Kidney (tissue), 14 donors: ENCODE data around the gene IP6K3. TPM values are rescaled to one million over a fixed set of nuclear protein-coding genes. Genes with fewer than 3 reads are reported as not detected.

Experiments used
- DNase-seq, 5 donors: peaks; one replicate each; pipeline ENCODE4 v3.0.0-alpha.2; 2013 to 2020
- FAIRE-seq: peaks from 2 replicates; lab custom pipeline; 2012; peaks lifted over from hg19 to GRCh38; lab: Jason Lieb, UNC
- H3K27ac ChIP-seq, 2 donors: one replicate each; pipeline ENCODE4 v1.7.0; 2013; ENCODE audit warnings: low read depth in 2 of 2, low read length in 2 of 2, inconsistent platforms in 1 of 2
- H3K27me3 ChIP-seq: one replicate; pipeline ENCODE4 v1.7.1; 2013; ENCODE audit warnings: low read length, inconsistent platforms; ENCODE audit not compliant: control insufficient read depth, insufficient read depth
- H3K36me3 ChIP-seq, 3 donors: one replicate each; pipeline versions ENCODE4 v1.7.0 to v1.7.1; 2013; ENCODE audit warnings: low read length in 3 of 3, control low read depth in 1 of 3, inconsistent platforms in 1 of 3; ENCODE audit not compliant: insufficient read depth in 3 of 3, control insufficient read depth in 2 of 3
- H3K4me1 ChIP-seq, 3 donors: one replicate each; pipeline versions ENCODE4 v1.7.0 to v1.7.1; 2013; ENCODE audit warnings: low read length in 3 of 3, inconsistent platforms in 1 of 3, low read depth in 1 of 3; ENCODE audit not compliant: control insufficient read depth in 2 of 3, insufficient read depth in 2 of 3
- H3K4me3 ChIP-seq, 3 donors: one replicate each; pipeline versions ENCODE4 v1.7.0 to v1.8.1; 2013; ENCODE audit warnings: low read length in 3 of 3, control low read depth in 1 of 3, inconsistent platforms in 1 of 3
- H3K9ac ChIP-seq, 3 donors: one replicate each; pipeline versions ENCODE4 v1.7.0 to v1.7.1; 2013; ENCODE audit warnings: low read length in 3 of 3, control low read depth in 1 of 3, inconsistent platforms in 1 of 3
- H3K9me3 ChIP-seq, 3 donors: one replicate each; pipeline versions ENCODE4 v1.7.0 to v1.7.1; 2013; ENCODE audit warnings: low read length in 3 of 3, control low read depth in 1 of 3, inconsistent platforms in 1 of 3; ENCODE audit not compliant: control insufficient read depth in 2 of 3, insufficient read depth in 1 of 3
- intact Hi-C: fragments of 100-400 bp; cut with DNase I; formaldehyde crosslinking; loops from one replicate; pipeline ENCODE4 v1.11.1; 2022
- polyA plus RNA-seq: library from polyadenylated mRNA; stranded (reverse); fragments of 350-450 nt; fragmentation: Illumina TruSeq; extraction: RNeasy Lipid Tissue Mini Kit (QIAGEN cat#74804); gene quantifications from one replicate; pipeline ENCODE4 v1.2.3, GENCODE V29; 2014; ENCODE audit warnings: low read depth, low replicate concordance; ENCODE audit not compliant: insufficient read depth
- total RNA-seq: library from RNA; stranded (reverse); fragmentation: NEBNext Ultra II Directional; extraction: Animal tissue kit (Norgen Biotek cat#: 25700); gene quantifications from one replicate; pipeline ENCODE4 v1.2.1, GENCODE V29; 2021
- TF ChIP-seq, protein P1 (sequence below): IDR thresholded peaks from 3 replicates; pipeline ENCODE4 v1.5.1; 2012; ENCODE audit warnings: mild to moderate bottlenecking, moderate library complexity, borderline replicate concordance; ENCODE audit not compliant: insufficient read depth; ENCODE audit errors: extremely low read depth
- donor health status: control.
- donor health status: control.
- donor health status: control.
- donor health status: control.
- donor health status: control.
- donor health status: DM: yes; HTN: yes; CAD: no.
- donor health status: Normal renal cell carcinoma (clear cell type).

Gene IP6K3
- total and polyA plus RNA-seq, 2 donors from 2014 or later = 0.47 to 4.0 TPM

DNA sequence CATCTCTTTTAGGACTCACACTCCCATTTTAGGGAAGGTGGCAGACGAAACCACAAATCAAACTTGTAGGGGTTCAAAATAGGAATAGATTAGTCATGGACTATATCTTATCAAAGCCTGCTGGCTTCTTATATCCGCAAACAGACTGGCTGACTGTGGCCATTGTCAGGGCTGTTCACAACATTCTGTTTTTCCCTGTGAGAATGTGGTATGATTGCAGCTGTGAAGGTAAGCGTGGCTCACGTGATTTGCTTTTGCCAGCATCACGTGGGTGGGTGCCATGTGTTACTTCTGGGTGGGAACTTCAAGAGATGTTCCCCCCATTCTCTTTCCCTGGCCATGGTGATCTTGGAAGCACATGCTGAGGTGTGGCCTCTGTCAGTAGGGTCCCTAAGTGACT, 5.9 kb downstream of the IP6K3 start:
- DNase-seq (no peak), FAIRE-seq (no peak)
- intact Hi-C loops = loop anchor here (10.0 kb wide), 1 partner anchor 284 kb away; no protein-coding TSS in a partner anchor
- H3K27me3 ChIP-seq = no peaks in the 10 kb centered on the region
- TF ChIP-seq, protein P1, sequence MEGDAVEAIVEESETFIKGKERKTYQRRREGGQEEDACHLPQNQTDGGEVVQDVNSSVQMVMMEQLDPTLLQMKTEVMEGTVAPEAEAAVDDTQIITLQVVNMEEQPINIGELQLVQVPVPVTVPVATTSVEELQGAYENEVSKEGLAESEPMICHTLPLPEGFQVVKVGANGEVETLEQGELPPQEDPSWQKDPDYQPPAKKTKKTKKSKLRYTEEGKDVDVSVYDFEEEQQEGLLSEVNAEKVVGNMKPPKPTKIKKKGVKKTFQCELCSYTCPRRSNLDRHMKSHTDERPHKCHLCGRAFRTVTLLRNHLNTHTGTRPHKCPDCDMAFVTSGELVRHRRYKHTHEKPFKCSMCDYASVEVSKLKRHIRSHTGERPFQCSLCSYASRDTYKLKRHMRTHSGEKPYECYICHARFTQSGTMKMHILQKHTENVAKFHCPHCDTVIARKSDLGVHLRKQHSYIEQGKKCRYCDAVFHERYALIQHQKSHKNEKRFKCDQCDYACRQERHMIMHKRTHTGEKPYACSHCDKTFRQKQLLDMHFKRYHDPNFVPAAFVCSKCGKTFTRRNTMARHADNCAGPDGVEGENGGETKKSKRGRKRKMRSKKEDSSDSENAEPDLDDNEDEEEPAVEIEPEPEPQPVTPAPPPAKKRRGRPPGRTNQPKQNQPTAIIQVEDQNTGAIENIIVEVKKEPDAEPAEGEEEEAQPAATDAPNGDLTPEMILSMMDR = no peak
- H3K36me3 ChIP-seq = no peaks in the 10 kb centered on the region
- no peaks in the 10 kb centered on the region for H3K9me3 ChIP-seq
- H3K4me3 ChIP-seq = no peak overlapping the region
- peaks cover 4 to 13% (median 8%) of the 10 kb centered on the region in 3 donors for H3K4me1 ChIP-seq
- no peak overlapping the region for H3K27ac ChIP-seq
- H3K9ac ChIP-seq = no peak overlapping the region

DNA sequence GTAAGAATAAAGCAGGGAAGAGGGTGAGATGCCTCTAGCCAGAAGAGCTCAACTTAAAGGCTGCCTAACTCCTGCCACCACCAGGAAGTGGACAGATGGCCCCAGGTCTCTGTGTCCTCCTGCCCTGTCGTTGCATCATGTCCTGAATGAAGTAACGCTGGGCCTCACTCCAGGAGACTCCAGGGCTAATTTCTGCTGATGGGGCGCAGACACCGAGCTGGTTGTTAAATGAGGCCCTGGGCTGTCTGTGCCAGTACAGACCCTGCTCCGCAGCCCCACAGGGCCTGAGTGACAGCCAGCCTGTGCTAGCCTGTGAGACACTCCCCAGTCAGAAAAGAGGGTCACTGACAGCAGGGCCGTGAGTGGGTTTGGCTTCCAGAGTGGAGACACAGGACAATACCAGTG, 6.5 kb downstream of the IP6K3 start:
- Histone ChIP-seq H3K27me3 (no peaks in the 10 kb centered on the region), H3K36me3 (no peaks in the 10 kb centered on the region), H3K4me1 (peaks cover 2 to 13% (median 5%) of the 10 kb centered on the region in 3 donors), H3K27ac (no peak overlapping the region), H3K9ac (no peak overlapping the region), H3K4me3 (no peak overlapping the region), H3K9me3 (no peaks in the 10 kb centered on the region)
- no peak for FAIRE-seq
- TF ChIP-seq, protein P1 = no peak
- DNase-seq = no peak
- intact Hi-C loops = loop anchor here (10.0 kb wide), 1 partner anchor 285 kb away; no protein-coding TSS in a partner anchor

DNA sequence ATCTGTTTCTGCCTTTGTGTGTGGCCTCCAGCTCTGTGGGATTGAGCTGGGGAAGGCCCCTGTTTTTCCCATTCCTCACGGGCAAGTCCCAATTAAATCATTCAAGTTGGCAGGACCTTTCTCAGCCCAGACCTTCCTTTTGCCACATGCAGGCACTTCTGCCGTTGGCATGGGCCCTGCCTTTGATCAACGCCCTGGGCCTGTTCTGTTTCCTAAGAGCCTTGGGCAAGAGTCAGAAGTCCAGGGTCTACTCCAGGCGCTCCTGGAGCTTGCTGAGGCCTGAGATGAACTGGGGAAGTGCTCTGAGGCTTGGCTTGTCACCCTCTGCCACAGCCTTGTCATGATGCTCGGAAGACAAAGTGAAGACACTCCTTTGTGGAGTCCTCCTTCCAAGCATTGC, 7.1 kb downstream of the IP6K3 start:
- intact Hi-C loops = no loop called here
- Histone ChIP-seq H3K9ac (no peak overlapping the region), H3K27ac (no peak overlapping the region), H3K4me1 (peaks cover 2 to 6% (median 3%) of the 10 kb centered on the region in 3 donors), H3K9me3 (no peaks in the 10 kb centered on the region), H3K4me3 (no peak overlapping the region), H3K27me3 (no peaks in the 10 kb centered on the region), H3K36me3 (no peaks in the 10 kb centered on the region)
- TF ChIP-seq, protein P1 = no peak
- no peak for DNase-seq
- FAIRE-seq = no peak

DNA sequence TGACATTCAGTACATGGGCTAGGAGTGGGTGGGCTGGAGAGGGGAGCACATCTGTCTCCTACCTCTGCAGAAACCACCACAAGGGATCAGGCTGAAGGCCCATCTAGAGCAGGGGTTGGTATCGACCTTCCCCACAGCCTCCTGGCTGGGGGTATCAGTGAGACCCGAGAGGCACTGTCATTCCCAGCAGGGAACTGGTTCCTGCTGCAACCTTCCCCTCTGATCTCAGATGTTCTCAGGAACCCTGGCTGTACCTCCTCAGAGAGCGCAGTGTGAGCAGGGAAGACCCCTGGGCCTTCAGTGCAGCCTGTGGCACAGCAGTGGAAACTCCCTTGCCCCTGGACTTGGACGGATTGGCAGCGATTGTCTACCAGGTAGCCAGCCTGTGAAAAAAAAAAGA, 7.8 kb downstream of the IP6K3 start:
- no peak for FAIRE-seq
- Histone ChIP-seq H3K9me3 (no peaks in the 10 kb centered on the region), H3K36me3 (no peaks in the 10 kb centered on the region), H3K4me3 (no peak overlapping the region), H3K9ac (no peak overlapping the region), H3K4me1 (no peaks in the 10 kb centered on the region), H3K27ac (no peak overlapping the region), H3K27me3 (no peaks in the 10 kb centered on the region)
- no peak for DNase-seq
- intact Hi-C loops = no loop called here
- TF ChIP-seq, protein P1 = no peak
